ENCODE measurements around the gene LILRA6.
A peak's percentile ranks its signal among the peaks of the same experiment; 100 is the strongest.
"Not testable (repeated sequence)": the region's sequence is repeated elsewhere in the genome, so short reads cannot be mapped to it uniquely, and the experiment has no call there.

Gene LILRA6

DNA sequence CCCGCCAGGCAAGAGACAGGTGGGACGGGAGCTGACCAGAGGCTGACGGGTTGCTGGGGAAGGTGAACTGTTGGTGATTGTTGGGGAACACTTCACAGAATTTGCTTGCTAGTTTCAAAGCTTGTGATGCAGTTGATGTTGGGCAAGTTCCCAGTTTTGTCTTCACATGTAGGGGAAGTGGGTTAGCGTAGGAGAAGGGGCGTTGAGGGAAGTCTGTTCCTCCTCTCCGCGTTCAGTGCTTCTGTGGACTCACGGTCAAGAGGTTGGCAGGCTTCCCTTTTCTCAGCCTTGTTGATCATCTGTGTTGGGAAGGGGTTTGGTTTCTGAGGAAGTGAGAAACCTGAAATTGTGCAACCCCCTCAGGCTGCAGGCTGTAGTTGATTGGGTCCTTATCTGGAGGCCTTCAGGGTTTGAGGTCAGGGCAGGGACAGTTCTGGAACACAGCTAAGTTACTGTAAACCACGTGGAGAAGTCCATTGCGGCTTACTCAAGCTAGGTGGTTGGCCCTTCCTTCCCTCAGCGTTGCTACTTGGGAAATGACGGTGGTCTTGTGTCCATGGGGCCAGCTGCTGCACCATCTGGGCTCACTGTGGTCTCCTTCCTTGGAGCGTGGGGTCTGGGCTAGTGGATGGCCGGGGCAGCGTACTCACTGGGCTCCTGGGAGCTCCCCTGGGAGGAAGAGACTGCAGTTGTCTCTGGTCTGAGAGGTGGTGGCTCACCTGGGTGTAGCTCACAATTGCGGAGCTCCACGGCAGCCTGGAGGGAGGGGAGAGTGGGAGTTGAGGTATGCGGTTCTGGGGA is 34.4 kb downstream of the LILRA6 start:
- H3K9ac ChIP-seq (ENCODE audit: low read length) = no peak overlapping the region
- no peaks in the 10 kb centered on the region for H3K9me3 ChIP-seq (ENCODE audit: insufficient read depth, low read length)
- H3F3A ChIP-seq (ENCODE audit: insufficient read depth) = peaks cover 69% of the 10 kb centered on the region
- no peaks in the 10 kb centered on the region for H3K27me3 ChIP-seq (ENCODE audit: low read length)
- H3K4me2 ChIP-seq (ENCODE audit: low read depth, low read length, poor library complexity, severe bottlenecking) = no peak overlapping the region
- H4K20me1 ChIP-seq (ENCODE audit: low read depth, low read length) = peaks cover 38% of the 10 kb centered on the region
- no peak overlapping the region for H2AFZ ChIP-seq (ENCODE audit: low read depth, low read length, severe bottlenecking)
- no peak for TF ChIP-seq EZH2phosphoT487 (conservative IDR thresholded peaks at IDR 0.05; ENCODE audit: low read length)
- TF ChIP-seq CTCF (IDR thresholded peaks at IDR 0.05; ENCODE audit: insufficient read depth, low read length, poor library complexity, severe bottlenecking) = no peak
- no peaks in the 10 kb centered on the region for H3K9me2 ChIP-seq (replicated peaks; ENCODE audit: insufficient read depth, low read length)
- peak overlapping the region; percentile 34 for H3K27ac ChIP-seq (ENCODE audit: low read depth, low read length)
- H3K4me3 ChIP-seq (ENCODE audit: insufficient read depth, low read length, poor library complexity, severe bottlenecking) = no peak overlapping the region
- peaks cover 25% of the 10 kb centered on the region for H3K36me3 ChIP-seq (ENCODE audit: low read length)
- peaks cover 35% of the 10 kb centered on the region for H3K79me2 ChIP-seq (ENCODE audit: insufficient read depth, low read length)

DNA sequence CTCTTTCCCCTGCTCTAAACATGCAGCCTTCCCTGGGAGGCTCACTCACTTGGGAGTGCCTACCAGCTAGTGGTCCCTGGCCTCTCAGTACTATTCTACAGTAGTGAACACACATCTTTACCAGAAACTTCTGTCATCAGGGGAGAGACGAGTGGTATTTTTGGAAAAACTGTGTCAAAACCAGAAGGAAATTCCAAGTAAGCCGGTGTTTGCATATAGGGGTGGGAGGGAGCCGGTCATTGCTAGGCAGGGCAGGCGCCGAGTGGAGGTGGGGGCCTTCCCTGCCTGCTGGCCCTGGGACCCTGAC is 35.0 kb downstream of the LILRA6 start:
- Histone ChIP-seq H3F3A (ENCODE audit: insufficient read depth) (peaks cover 73% of the 10 kb centered on the region), H3K4me2 (ENCODE audit: low read depth, low read length, poor library complexity, severe bottlenecking) (no peak overlapping the region), H3K27ac (ENCODE audit: low read depth, low read length) (peak overlapping the region; percentile 17; the same call in 1 of the 2 replicates)

GRCh38 chr19:54207193-54207592 is 35.4 kb downstream of the LILRA6 start:
- H3K79me2 ChIP-seq (ENCODE audit: insufficient read depth, low read length) = peaks cover 45% of the 10 kb centered on the region
- not testable (repeated sequence) for H3K9me2 ChIP-seq (replicated peaks; ENCODE audit: insufficient read depth, low read length); H3K9ac ChIP-seq (ENCODE audit: low read length); H3K27me3 ChIP-seq (ENCODE audit: low read length); H3K27ac ChIP-seq (ENCODE audit: low read depth, low read length); H3K9me3 ChIP-seq (ENCODE audit: insufficient read depth, low read length); H3K4me2 ChIP-seq (ENCODE audit: low read depth, low read length, poor library complexity, severe bottlenecking); H3K4me3 ChIP-seq (ENCODE audit: insufficient read depth, low read length, poor library complexity, severe bottlenecking); H2AFZ ChIP-seq (ENCODE audit: low read depth, low read length, severe bottlenecking)
- H4K20me1 ChIP-seq (ENCODE audit: low read depth, low read length) = peaks cover 48% of the 10 kb centered on the region
- peaks cover 70% of the 10 kb centered on the region for H3F3A ChIP-seq (ENCODE audit: insufficient read depth)
- peaks cover 31% of the 10 kb centered on the region for H3K36me3 ChIP-seq (ENCODE audit: low read length)

More for the DNA sequence above, 35.0 kb downstream of the LILRA6 start:
- H3K36me3 ChIP-seq (ENCODE audit: low read length) = peaks cover 26% of the 10 kb centered on the region
- H3K9me2 ChIP-seq (replicated peaks; ENCODE audit: insufficient read depth, low read length) = no peaks in the 10 kb centered on the region
- no peak overlapping the region for H3K4me3 ChIP-seq (ENCODE audit: insufficient read depth, low read length, poor library complexity, severe bottlenecking)
- H4K20me1 ChIP-seq (ENCODE audit: low read depth, low read length) = peaks cover 44% of the 10 kb centered on the region
- H3K79me2 ChIP-seq (ENCODE audit: insufficient read depth, low read length) = peaks cover 41% of the 10 kb centered on the region
- TF ChIP-seq CTCF (IDR thresholded peaks at IDR 0.05; ENCODE audit: insufficient read depth, low read length, poor library complexity, severe bottlenecking) = no peak
- no peak overlapping the region for H2AFZ ChIP-seq (ENCODE audit: low read depth, low read length, severe bottlenecking)
- H3K27me3 ChIP-seq (ENCODE audit: low read length) = no peaks in the 10 kb centered on the region
- no peak overlapping the region for H3K9ac ChIP-seq (ENCODE audit: low read length)
- H3K9me3 ChIP-seq (ENCODE audit: insufficient read depth, low read length) = no peaks in the 10 kb centered on the region

DNA sequence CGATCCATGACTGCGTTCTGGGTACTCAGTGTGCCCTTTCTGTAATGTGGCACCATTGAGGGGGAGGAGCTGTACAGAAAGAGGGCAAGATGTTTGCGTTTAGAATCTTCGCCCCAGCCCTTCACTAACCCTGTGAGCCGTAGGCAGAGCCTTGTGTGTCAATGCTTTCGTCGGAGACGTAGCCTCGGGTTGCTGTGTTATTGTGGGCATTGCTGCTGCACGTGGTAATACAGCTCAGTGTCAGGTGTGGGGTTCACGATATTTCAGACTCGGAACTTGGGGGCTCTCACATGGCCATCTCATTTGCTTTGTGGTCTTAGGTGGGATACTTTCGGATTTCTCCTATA is 35.8 kb downstream of the LILRA6 start:
- H3K36me3 ChIP-seq (ENCODE audit: low read length) = peaks cover 34% of the 10 kb centered on the region
- peaks cover 50% of the 10 kb centered on the region for H4K20me1 ChIP-seq (ENCODE audit: low read depth, low read length)
- peaks cover 71% of the 10 kb centered on the region for H3F3A ChIP-seq (ENCODE audit: insufficient read depth)
- H3K4me2 ChIP-seq (ENCODE audit: low read depth, low read length, poor library complexity, severe bottlenecking) = no peak overlapping the region
- no peaks in the 10 kb centered on the region for H3K9me3 ChIP-seq (ENCODE audit: insufficient read depth, low read length)
- no peaks in the 10 kb centered on the region for H3K27me3 ChIP-seq (ENCODE audit: low read length)
- H2AFZ ChIP-seq (ENCODE audit: low read depth, low read length, severe bottlenecking) = no peak overlapping the region
- no peak overlapping the region for H3K27ac ChIP-seq (ENCODE audit: low read depth, low read length)
- no peaks in the 10 kb centered on the region for H3K9me2 ChIP-seq (replicated peaks; ENCODE audit: insufficient read depth, low read length)
- TF ChIP-seq EZH2phosphoT487 (conservative IDR thresholded peaks at IDR 0.05; ENCODE audit: low read length) (no peak), CTCF (IDR thresholded peaks at IDR 0.05; ENCODE audit: insufficient read depth, low read length, poor library complexity, severe bottlenecking) (no peak)
- peaks cover 49% of the 10 kb centered on the region for H3K79me2 ChIP-seq (ENCODE audit: insufficient read depth, low read length)
- H3K4me3 ChIP-seq (ENCODE audit: insufficient read depth, low read length, poor library complexity, severe bottlenecking) = no peak overlapping the region
- no peak overlapping the region for H3K9ac ChIP-seq (ENCODE audit: low read length)
